Astrocyte (in vitro differentiated cells and primary cell): ENCODE results near the gene FYCO1.

Source experiments
- CTCF ChIP-seq: IDR thresholded peaks from 2 replicates; pipeline ENCODE4 v1.5.1; 2011; ENCODE audit warnings: low read depth, mild to moderate bottlenecking, inconsistent platforms, low read length, moderate library complexity; ENCODE audit not compliant: insufficient read depth
- EZH2 ChIP-seq: IDR thresholded peaks from 2 replicates; pipeline ENCODE4 v1.6.1; 2012; ENCODE audit warnings: mild to moderate bottlenecking, low read length, inconsistent platforms; ENCODE audit not compliant: insufficient read depth

GRCh38 chr3:45955017-45955647 lies 40.5 kb downstream of the FYCO1 start:
- TF ChIP-seq CTCF (no peak), EZH2 (no peak)
